HG02943 (cell line): ENCODE results near the gene LAMB3.

ENCODE experiments used
- ATAC-seq: cut with Tn5 transposase; IDR thresholded peaks from one replicate; pipeline ENCODE4 v1.9.1; 2021; ENCODE audit warnings: mild to moderate bottlenecking, low read depth, moderate library complexity; ENCODE audit not compliant: unreplicated experiment

Gene LAMB3

DNA sequence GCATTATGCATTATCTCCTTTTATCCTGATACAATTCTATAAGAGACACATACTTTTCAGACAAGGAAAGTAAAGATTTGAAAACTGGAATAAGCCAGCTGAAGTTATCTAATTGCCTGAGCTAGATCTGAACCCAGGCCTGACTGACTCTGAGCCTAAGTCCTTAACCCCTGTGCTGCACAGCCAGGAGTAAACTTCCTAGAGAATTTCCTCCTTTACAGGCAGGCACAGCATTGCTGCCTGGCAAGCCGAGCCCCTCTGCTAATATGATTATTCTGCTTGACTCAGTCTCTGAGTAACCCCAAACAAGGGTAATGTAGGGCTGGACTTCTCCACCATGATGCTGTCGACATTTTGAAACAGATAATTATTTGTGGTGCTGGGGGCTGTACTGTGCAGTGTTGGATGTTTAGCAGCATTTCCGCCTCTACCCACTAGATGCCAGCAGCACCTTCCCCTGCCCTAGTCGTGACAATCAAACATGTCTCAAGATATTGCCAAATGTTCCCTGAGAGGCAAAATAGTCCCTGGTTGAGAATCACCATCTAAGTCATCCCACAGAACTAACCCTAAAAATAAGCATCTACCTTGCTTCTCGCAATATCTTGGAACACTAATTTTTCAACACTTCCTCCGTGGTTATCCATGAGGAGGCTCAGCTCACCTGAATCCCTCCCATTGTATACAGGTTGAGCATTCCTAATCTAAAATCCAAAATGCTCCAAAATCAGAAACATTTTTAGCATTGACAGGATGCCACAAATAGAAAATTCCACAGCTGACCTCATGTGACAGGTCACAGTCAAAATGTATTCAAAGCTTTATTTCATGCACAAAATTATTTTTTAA, 50.2 kb downstream of the LAMB3 start:
- no peak for ATAC-seq

DNA sequence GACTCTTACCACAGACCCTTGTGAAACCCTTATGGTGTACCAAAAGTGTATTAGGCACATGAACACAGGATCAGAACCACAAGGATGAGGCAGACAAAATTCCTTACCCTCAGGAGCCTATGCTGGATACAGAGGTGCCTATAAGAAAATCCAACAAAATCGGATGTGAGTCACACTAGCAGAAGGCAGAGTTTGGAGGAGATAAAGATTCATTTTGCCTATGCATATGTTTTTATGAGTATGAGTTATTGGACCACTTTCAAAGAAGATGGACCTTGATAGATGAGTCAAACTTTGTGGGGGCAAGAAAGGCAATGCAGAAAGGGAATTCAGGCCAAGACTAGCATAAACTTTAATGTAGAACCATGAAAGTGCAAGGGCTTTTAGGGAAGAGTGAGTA, 51.7 kb downstream of the LAMB3 start:
- no peak for ATAC-seq

- ATAC-seq, result no peak
These were observed 54.0 kb downstream of the LAMB3 start for GRCh38 chr1:209598227-209598626.

- no peak for ATAC-seq
These were observed 54.7 kb downstream of the LAMB3 start for GRCh38 chr1:209597499-209597898.

GRCh38 chr1:209595599-209596285, 56.5 kb downstream of the LAMB3 start:
- ATAC-seq, result no peak

DNA sequence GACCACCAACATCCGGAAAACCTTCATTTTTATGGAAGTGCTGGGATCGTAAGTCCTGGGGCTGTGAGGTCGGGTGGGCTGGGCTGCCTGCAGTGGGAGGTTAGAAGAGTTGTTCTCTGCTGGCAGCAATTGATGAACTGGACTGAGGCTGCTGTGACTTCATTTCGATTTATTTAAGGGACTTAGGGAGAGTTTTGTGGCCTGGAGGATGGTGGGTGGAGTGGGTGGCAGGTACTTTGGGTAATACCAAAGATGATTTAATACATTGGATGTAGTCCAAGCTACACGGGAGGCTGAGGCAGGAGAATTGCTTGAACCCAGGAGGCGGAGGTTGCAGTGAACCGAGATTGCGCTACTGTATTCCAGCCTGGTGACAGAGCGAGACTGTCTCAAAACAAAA, 57.2 kb downstream of the LAMB3 start:
- no peak for ATAC-seq

DNA sequence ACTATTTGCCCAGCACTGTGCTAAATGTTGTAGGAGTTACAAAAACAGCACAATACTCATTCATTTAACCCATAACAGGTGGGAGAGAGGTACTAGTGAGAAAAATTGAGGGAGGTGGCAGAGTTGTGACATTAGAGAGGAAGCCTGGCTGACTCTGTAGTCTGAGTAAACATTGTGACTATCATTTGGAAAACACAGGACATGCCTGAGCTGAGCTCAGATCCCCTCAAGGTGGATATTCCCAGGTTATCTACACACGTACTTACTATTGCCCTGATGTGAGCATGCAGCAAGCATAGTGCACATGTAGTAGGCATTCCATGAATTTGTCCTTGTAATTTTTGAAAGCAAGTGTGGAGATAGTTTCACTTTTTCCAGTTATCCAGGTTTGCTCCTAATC, 57.8 kb downstream of the LAMB3 start:
- no peak for ATAC-seq

DNA sequence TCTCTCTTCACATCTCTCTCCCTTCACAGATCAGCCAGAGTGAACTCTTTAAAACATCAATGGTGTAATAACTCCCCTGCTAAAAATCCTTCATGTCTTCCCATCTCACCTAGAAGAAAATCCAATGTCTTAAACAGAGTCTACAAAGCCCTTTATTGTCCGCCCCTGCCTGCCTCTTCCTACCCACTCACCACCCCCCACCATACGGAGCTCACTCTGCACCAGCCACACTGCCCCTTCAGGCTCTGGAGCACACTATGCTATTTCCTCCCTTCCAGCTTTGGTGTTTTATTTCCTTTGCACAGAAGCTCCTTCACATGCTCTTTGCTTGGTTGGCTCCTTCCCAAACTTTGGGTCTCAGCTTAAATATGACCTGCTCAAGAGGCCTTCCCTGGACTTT, 58.5 kb downstream of the LAMB3 start:
- ATAC-seq, result no peak

DNA sequence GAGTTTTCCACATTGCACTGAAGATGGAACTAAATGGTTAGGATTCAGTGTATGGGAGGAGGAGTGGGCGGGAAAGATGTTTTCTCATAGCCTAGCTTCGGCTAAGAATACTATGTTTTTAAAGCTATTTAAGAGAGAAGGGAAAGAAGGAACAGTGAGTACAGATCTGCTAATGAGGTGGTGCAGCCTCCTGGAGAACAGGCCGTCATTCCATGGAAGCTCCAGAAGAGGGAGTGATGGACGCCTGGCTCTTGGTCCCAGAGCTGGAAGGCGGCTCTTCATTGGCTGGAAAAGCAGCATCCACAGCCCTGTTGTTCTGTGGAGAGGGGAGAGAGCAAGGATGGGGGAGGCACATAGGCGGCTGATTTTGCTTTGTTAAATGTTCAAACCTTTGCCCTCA, 61.8 kb downstream of the LAMB3 start:
- ATAC-seq, result no peak

- ATAC-seq, result no peak
These were observed 62.4 kb downstream of the LAMB3 start for GRCh38 chr1:209589863-209590262.

- ATAC-seq, result no peak
These were observed 62.8 kb downstream of the LAMB3 start for GRCh38 chr1:209589440-209589839.

GRCh38 chr1:209587789-209588188, 64.4 kb downstream of the LAMB3 start:
- ATAC-seq, result no peak

DNA sequence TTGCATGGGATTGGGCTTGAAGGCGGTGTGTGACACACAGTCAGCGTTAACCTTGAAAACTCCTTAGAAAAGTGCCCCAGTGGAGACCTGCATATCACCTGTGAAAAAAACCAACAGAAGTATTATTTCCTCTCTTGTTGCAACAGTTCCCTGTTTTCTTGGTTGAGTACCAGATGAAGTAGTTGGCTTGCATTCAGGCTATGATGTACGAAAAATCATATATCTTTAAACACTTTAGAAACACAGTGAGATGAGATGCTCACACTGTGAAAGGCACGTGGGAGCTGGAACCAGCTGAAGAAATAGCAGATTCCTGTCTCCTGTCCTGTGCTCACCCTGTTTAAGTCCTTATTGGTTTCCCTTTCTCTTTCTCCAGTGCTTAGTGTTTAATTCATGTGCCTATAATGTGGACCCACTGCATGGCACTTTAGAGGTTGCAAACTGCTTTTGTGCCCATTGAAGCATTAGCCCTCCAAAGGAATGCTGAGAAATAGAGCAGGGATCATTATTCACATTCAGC, 65.9 kb downstream of the LAMB3 start:
- ATAC-seq, result no peak

- ATAC-seq, result no peak
These were observed 66.6 kb downstream of the LAMB3 start for GRCh38 chr1:209585672-209586071.

- ATAC-seq, result no peak
These were observed 67.0 kb downstream of the LAMB3 start for GRCh38 chr1:209585197-209585596.

DNA sequence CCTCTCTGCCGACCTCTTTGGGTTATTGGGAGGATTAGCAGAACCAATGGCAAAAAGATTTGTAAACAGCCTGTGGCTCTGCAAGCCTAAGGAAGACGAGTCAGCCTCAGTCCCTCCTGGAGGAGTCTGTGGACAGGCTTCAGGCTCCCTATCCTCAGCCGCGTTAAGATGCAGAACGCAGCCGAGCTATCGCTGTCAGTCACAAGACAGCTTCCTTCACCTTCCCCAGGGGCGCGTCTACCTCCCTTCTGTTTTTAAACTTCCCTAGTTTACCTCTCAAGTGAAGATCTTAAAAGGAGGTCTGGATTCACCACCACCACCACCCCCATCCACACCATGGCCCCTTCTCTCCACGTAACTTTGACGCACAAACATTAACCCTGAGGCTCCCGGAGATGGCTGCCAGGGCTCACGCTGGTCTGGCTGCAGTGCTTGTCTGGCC, 68.0 kb downstream of the LAMB3 start:
- no peak for ATAC-seq

DNA sequence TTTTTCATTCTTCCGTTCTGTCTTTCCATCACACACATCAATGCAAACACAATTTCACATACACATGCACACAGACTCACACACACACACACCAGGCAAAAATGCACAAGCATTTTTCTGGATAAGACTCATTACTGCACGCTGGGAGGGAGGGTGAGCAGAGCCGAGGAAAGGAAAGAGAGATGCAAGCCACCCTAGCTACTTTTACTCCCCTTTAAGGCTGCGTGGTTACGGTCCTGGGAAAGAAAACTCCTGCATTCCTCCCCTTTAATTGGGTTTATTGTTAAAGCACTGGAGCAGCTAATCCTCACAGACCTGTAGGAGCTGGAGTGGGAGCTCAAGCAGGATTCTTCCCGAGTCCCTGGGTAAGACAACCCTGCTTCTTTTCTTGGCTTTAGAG, 68.8 kb downstream of the LAMB3 start, which contains the start of gene CAMK1G:
CAMK1G (plus strand) TSS at position 307 of the 400 bp plus-strand sequence. CDS start 11,270 bp downstream, outside the sequence.
- ATAC-seq, result no peak

- no peak for ATAC-seq
These were observed 71.6 kb downstream of the LAMB3 start for GRCh38 chr1:209580577-209580976.

DNA sequence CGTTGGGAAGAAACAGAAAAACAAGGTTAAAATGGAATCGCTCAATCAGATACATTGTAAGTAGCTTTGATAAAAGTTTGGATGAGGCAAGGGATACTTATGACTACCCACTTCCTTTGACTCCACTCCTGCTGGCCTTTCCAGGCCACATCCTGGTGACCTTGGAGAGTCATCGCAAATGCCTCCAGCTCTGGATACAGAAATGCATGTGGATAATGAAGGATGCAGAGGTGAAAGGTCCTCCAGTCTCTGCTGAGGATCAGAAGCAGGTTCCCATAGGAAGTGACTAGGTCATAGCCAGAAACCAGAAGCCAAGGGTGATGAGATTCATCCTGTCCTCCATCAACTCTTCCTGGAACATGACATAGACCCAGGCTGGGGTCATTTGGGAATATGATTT, 74.9 kb downstream of the LAMB3 start:
- no peak for ATAC-seq

DNA sequence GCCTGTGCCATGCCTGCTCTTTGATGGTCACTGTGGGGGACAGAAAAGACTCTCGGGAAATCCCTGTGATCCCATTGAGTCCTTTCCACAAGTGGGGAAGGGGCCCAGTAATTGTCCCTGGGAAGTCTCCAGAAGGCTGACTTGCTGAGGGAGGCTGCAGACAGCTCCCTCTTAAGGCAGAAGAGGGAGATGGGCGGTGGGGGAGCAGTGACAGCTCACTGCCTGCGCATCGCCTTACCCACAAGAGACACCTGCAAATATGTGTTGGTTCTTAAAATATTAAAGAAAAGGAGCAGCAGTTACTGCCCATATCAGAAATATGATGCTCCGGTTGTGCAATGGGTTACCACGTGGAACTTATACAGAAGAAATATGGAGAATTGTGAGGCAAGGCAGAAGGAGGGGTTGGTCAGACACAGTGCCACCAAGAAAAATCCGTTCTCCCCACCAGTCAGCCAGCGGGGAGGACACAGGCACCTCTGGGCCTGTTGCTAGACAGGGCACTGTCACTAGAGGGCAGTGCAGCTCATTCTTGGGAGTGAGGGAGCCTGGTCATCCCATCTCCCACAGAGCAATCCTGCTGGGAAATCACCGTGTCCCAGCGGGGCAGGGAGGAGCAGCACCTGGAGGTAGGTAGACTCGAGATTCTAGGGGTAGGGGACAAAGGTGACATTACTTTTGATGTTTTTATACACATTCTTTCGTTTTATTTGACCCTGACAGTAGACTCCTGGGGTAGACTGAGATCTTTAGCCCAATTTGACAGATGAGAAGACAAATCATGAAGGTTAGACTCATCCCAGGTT, 75.6 kb downstream of the LAMB3 start:
- peak; percentile 75 for ATAC-seq

- ATAC-seq, result no peak
These were observed 81.5 kb downstream of the LAMB3 start for GRCh38 chr1:209570743-209571142.
